Measurements from ENCODE around the gene RAB20. TPM values are rescaled to one million over a fixed set of nuclear protein-coding genes. Genes with fewer than 3 reads are reported as not detected.

RAB20 gene
- total RNA-seq, 4 donors from 2014 or later = 0.77 to 12.4 (median 9.1) TPM

DNA sequence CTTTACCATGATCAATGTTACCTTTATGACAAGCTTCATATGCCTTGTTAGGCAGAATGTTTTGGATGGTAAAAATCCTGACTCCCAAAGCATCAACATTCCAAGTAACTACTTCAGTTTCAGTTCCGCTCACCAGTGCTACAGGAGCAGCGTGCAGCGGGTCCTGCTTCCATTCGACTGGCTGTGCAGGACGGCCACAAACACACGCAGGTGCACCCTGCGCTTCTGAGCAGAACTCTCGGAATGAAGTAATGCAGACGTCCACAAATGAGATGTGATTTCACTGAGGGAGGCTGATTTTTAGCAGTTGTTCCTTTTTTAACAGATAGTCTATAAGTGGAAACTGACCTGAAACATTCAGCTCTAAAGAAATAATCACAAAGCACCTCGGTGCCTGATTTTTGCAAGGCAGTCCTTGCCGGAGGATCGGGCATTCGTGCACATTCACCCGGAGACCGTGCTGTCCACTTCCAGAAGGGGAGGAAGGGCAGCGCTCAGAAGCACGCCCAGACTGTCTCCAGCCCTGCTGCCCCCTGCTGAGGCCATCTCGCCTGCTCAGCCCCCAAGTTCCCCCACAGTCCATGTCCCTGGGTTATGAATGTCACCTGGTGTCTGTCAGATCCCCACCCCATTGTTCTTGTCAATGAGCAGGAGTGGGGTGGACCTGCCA, 85.8 kb downstream of the RAB20 start:
- DNase-seq = no peak
- no peaks in the 10 kb centered on the region for H3K36me3 ChIP-seq
- intact Hi-C loops (cut with DNase I; ENCODE audit: low total_unique reads) = no loop called here
- no peaks in the 10 kb centered on the region for H3K4me1 ChIP-seq
- H3K9me3 ChIP-seq = no peaks in the 10 kb centered on the region
- TF ChIP-seq POLR2A (IDR thresholded peaks at IDR 0.05) (no peak), CTCF (IDR thresholded peaks at IDR 0.05) (no peak)
- no peak overlapping the region for H3K4me3 ChIP-seq
- no peaks in the 10 kb centered on the region for H3K27me3 ChIP-seq
- H3K27ac ChIP-seq = no peak overlapping the region

- H3K36me3 ChIP-seq = no peaks in the 10 kb centered on the region
- no peak overlapping the region for H3K27ac ChIP-seq
- no peak for DNase-seq
- H3K4me3 ChIP-seq = no peak overlapping the region
- no peaks in the 10 kb centered on the region for H3K27me3 ChIP-seq
- TF ChIP-seq CTCF (IDR thresholded peaks at IDR 0.05) (no peak), POLR2A (IDR thresholded peaks at IDR 0.05) (no peak)
- H3K4me1 ChIP-seq = no peaks in the 10 kb centered on the region
- intact Hi-C loops (cut with DNase I; ENCODE audit: low total_unique reads) = no loop called here
- no peaks in the 10 kb centered on the region for H3K9me3 ChIP-seq
These were observed 86.4 kb downstream of the RAB20 start for GRCh38 chr13:110475117-110475516.

- H3K4me3 ChIP-seq = no peak overlapping the region
- intact Hi-C loops (cut with DNase I; ENCODE audit: low total_unique reads) = no loop called here
- H3K27me3 ChIP-seq = no peaks in the 10 kb centered on the region
- H3K27ac ChIP-seq = no peak overlapping the region
- H3K9me3 ChIP-seq = no peaks in the 10 kb centered on the region
- H3K36me3 ChIP-seq = no peaks in the 10 kb centered on the region
- no peaks in the 10 kb centered on the region for H3K4me1 ChIP-seq
- no peak for DNase-seq
- no peak for TF ChIP-seq CTCF (IDR thresholded peaks at IDR 0.05)
- TF ChIP-seq POLR2A (IDR thresholded peaks at IDR 0.05) = no peak
These were observed 86.8 kb downstream of the RAB20 start for GRCh38 chr13:110474713-110475112.

Other genes starting within 250 kb of the RAB20 start
- 10 to 100 TPM; 26.0 to 37.9 (median 35.4) TPM for gene NAXD, start 53.8 kb upstream of the RAB20 start, total RNA-seq
- gene CARS2, start 144.4 kb upstream of the RAB20 start, total RNA-seq = 100 to 1,000 TPM in 1 of 4 donors, 10 to 100 TPM in 3; 27.4 to 229 (median 53.8) TPM
- gene ING1, start 152.0 kb upstream of the RAB20 start, total RNA-seq = 10 to 100 TPM; 10.2 to 28.1 (median 19.5) TPM